ENCODE data around the gene ZBTB48. TPM values are rescaled to one million over a fixed set of nuclear protein-coding genes. Genes with fewer than 3 reads are reported as not detected.

Gene ZBTB48
- total RNA-seq, 1 donor from 2014 or later, result 36.5 TPM

GRCh38 chr1:6627841-6628545, 48.2 kb downstream of the ZBTB48 start:
- DNase-seq (no peak), ATAC-seq (no peak)
- Histone ChIP-seq H3K27me3 (ENCODE audit: low read depth) (no peaks in the 10 kb centered on the region), H3K9me3 (no peaks in the 10 kb centered on the region), H3K36me3 (peaks cover 59% of the 10 kb centered on the region), H3K27ac (no peak overlapping the region), H3K4me3 (no peak overlapping the region), H3K4me1 (peaks cover 25% of the 10 kb centered on the region)
- intact Hi-C loops (cut with DNase I), result no loop called here
- TF ChIP-seq, protein P1, sequence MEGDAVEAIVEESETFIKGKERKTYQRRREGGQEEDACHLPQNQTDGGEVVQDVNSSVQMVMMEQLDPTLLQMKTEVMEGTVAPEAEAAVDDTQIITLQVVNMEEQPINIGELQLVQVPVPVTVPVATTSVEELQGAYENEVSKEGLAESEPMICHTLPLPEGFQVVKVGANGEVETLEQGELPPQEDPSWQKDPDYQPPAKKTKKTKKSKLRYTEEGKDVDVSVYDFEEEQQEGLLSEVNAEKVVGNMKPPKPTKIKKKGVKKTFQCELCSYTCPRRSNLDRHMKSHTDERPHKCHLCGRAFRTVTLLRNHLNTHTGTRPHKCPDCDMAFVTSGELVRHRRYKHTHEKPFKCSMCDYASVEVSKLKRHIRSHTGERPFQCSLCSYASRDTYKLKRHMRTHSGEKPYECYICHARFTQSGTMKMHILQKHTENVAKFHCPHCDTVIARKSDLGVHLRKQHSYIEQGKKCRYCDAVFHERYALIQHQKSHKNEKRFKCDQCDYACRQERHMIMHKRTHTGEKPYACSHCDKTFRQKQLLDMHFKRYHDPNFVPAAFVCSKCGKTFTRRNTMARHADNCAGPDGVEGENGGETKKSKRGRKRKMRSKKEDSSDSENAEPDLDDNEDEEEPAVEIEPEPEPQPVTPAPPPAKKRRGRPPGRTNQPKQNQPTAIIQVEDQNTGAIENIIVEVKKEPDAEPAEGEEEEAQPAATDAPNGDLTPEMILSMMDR (IDR thresholded peaks at IDR 0.05), result no peak

GRCh38 chr1:6628971-6629479, 49.2 kb downstream of the ZBTB48 start:
- intact Hi-C loops (cut with DNase I), result no loop called here
- ATAC-seq (no peak), DNase-seq (no peak)
- peaks cover 25% of the 10 kb centered on the region for H3K4me1 ChIP-seq
- TF ChIP-seq, protein P1 (IDR thresholded peaks at IDR 0.05), result no peak
- no peaks in the 10 kb centered on the region for H3K9me3 ChIP-seq
- peaks cover 68% of the 10 kb centered on the region for H3K36me3 ChIP-seq
- no peak overlapping the region for H3K27ac ChIP-seq
- no peak overlapping the region for H3K4me3 ChIP-seq
- no peaks in the 10 kb centered on the region for H3K27me3 ChIP-seq (ENCODE audit: low read depth)

- H3K4me1 ChIP-seq, result peaks cover 17% of the 10 kb centered on the region
- TF ChIP-seq, protein P1 (IDR thresholded peaks at IDR 0.05), result no peak
- H3K27ac ChIP-seq, result no peak overlapping the region
- intact Hi-C loops (cut with DNase I), result no loop called here
- peaks cover 78% of the 10 kb centered on the region for H3K36me3 ChIP-seq
- H3K9me3 ChIP-seq, result no peaks in the 10 kb centered on the region
- no peaks in the 10 kb centered on the region for H3K27me3 ChIP-seq (ENCODE audit: low read depth)
- ATAC-seq (no peak), DNase-seq (no peak)
- no peak overlapping the region for H3K4me3 ChIP-seq
These were observed 50.2 kb downstream of the ZBTB48 start for GRCh38 chr1:6630027-6630426.

- intact Hi-C loops (cut with DNase I), result no loop called here
- Histone ChIP-seq H3K4me3 (no peak overlapping the region), H3K36me3 (peaks cover 88% of the 10 kb centered on the region), H3K9me3 (no peaks in the 10 kb centered on the region), H3K4me1 (peaks cover 14% of the 10 kb centered on the region), H3K27ac (no peak overlapping the region), H3K27me3 (ENCODE audit: low read depth) (no peaks in the 10 kb centered on the region)
- TF ChIP-seq, protein P1 (IDR thresholded peaks at IDR 0.05), result no peak
- no peak for DNase-seq
- no peak for ATAC-seq
These were observed 51.3 kb downstream of the ZBTB48 start for GRCh38 chr1:6631058-6631457.

- H3K36me3 ChIP-seq, result peaks cover 100% of the 10 kb centered on the region
- no peaks in the 10 kb centered on the region for H3K27me3 ChIP-seq (ENCODE audit: low read depth)
- no peak for DNase-seq
- intact Hi-C loops (cut with DNase I), result no loop called here
- TF ChIP-seq, protein P1 (IDR thresholded peaks at IDR 0.05), result no peak
- H3K27ac ChIP-seq, result no peak overlapping the region
- H3K9me3 ChIP-seq, result no peaks in the 10 kb centered on the region
- no peaks in the 10 kb centered on the region for H3K4me1 ChIP-seq
- no peak for ATAC-seq
- no peak overlapping the region for H3K4me3 ChIP-seq
These were observed 53.1 kb downstream of the ZBTB48 start for GRCh38 chr1:6632588-6633514.
